Measurements from ENCODE around the gene SPC24. TPM values are rescaled to one million over a fixed set of nuclear protein-coding genes. Genes with fewer than 3 reads are reported as not detected.

SPC24 gene
- total RNA-seq, 2 donors from 2014 or later = 1.2 to 5.7 TPM

DNA sequence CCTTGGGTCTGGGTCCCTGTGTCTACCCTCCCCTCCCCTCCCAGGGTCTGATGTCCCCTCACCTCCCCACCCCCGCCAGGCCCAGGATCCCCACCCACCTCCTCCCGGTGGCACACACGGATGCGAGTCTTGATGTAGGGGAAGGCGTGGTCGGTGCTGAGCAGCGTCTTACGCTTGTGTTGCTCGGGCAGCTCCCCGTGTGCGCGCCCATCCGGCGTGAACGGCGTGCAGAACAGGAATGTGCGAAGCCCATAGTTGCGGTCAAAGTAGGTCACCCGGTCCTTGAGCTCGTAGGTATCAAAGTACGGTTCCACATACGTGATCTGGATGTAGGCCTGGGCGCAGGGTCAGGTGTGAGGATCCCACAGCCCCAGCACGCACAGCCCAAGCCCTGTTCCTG, 46.2 kb upstream of the SPC24 start:
- H3K36me3 ChIP-seq = peaks cover 12% of the 10 kb centered on the region
- no peak for DNase-seq (ENCODE audit: low spot score)
- peaks cover 0 to 49% of the 10 kb centered on the region in 2 donors for H3K4me1 ChIP-seq
- H3K4me3 ChIP-seq = no peak overlapping the region
- no peaks in the 10 kb centered on the region for H3K27me3 ChIP-seq
- TF ChIP-seq, protein P1, sequence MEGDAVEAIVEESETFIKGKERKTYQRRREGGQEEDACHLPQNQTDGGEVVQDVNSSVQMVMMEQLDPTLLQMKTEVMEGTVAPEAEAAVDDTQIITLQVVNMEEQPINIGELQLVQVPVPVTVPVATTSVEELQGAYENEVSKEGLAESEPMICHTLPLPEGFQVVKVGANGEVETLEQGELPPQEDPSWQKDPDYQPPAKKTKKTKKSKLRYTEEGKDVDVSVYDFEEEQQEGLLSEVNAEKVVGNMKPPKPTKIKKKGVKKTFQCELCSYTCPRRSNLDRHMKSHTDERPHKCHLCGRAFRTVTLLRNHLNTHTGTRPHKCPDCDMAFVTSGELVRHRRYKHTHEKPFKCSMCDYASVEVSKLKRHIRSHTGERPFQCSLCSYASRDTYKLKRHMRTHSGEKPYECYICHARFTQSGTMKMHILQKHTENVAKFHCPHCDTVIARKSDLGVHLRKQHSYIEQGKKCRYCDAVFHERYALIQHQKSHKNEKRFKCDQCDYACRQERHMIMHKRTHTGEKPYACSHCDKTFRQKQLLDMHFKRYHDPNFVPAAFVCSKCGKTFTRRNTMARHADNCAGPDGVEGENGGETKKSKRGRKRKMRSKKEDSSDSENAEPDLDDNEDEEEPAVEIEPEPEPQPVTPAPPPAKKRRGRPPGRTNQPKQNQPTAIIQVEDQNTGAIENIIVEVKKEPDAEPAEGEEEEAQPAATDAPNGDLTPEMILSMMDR (IDR thresholded peaks at IDR 0.05) = no peak
- no peaks in the 10 kb centered on the region for H3K9me3 ChIP-seq
- peak overlapping the region; percentile 95 to 96 for H3K27ac ChIP-seq

DNA sequence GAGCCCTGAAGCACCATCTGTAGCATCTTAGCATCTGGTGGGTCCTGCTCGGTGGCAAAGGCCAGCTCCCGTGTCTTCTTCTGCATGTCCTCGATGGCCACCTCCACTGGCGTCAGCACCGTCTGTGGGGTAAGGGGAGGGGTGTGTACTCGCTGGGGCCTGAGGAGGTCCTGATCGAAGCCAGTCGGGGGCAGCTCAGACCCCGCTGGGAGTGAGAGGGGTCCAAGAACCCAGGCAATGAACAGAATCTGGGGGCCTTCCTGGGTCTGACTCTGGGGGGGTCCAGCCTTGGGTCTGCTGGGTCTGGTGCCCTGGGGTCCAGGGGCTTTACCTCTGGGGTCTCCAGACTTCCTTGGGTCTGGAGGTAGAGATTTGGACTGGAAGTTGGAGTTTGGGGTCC, 45.3 kb upstream of the SPC24 start:
- Histone ChIP-seq H3K27me3 (no peaks in the 10 kb centered on the region), H3K9me3 (no peaks in the 10 kb centered on the region), H3K36me3 (peaks cover 12% of the 10 kb centered on the region), H3K27ac (peak overlapping the region; percentile 95 to 96), H3K4me1 (peaks cover 0 to 57% of the 10 kb centered on the region in 2 donors), H3K4me3 (no peak overlapping the region)
- TF ChIP-seq, protein P1 (IDR thresholded peaks at IDR 0.05) = no peak
- DNase-seq (ENCODE audit: low spot score) = no peak

DNA sequence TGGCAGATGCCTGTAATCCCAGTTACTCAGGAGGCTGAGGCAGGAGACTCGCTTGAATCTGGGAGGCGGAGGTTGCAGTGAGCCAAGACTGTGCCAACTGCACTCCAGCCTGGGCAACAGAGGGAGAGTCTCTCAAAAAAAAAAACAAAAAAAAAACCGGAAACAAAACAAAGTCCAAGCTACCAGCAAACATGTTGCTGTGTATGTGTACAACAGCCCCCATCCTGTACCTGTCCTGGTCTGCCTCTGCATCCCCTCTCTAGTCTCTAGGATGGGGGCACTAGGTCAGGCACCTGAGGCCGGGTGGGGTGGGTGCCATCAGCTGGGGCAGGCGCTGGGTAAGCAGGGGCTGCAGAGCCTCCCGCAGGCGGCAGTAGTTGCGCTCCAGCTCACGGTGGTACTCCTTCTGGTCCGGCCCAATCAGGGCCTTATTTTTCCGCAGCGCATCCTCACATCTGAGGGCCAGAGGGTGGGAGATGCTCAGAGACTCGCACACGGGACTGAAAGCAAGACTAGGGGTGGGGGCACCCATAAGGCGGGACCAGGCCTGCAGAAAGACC, 44.5 kb upstream of the SPC24 start:
- TF ChIP-seq, protein P1 (IDR thresholded peaks at IDR 0.05) = no peak
- Histone ChIP-seq H3K4me3 (no peak overlapping the region), H3K27me3 (no peaks in the 10 kb centered on the region), H3K4me1 (peaks cover 0 to 65% of the 10 kb centered on the region in 2 donors), H3K9me3 (no peaks in the 10 kb centered on the region), H3K36me3 (peaks cover 16% of the 10 kb centered on the region), H3K27ac (peak overlapping the region; percentile 95 to 96)
- no peak for DNase-seq (ENCODE audit: low spot score)

DNA sequence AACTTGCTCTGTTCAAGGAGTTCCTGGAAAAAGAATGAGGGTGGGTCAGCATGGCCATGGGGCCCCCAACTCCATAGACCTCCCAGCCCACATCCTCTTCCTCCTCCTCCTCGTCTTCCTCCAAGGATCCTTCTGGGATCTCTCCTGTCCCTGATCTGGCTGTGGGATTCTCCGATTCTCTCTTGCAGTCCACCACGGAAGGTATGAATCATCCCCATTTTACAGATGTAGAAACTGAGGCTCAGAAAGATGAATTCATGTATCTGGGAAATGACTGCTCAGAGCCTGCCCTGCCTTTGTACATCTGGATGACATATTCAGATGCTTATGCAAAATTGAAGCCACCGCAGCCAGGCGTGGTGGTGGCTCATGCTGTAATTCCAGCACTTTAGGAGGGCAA, 43.9 kb upstream of the SPC24 start:
- Histone ChIP-seq H3K27ac (peak overlapping the region; percentile 95 to 96), H3K27me3 (no peaks in the 10 kb centered on the region), H3K36me3 (peaks cover 16% of the 10 kb centered on the region), H3K4me3 (no peak overlapping the region), H3K4me1 (peaks cover 0 to 65% of the 10 kb centered on the region in 2 donors), H3K9me3 (no peaks in the 10 kb centered on the region)
- no peak for DNase-seq (ENCODE audit: low spot score)
- TF ChIP-seq, protein P1 (IDR thresholded peaks at IDR 0.05) = no peak

DNA sequence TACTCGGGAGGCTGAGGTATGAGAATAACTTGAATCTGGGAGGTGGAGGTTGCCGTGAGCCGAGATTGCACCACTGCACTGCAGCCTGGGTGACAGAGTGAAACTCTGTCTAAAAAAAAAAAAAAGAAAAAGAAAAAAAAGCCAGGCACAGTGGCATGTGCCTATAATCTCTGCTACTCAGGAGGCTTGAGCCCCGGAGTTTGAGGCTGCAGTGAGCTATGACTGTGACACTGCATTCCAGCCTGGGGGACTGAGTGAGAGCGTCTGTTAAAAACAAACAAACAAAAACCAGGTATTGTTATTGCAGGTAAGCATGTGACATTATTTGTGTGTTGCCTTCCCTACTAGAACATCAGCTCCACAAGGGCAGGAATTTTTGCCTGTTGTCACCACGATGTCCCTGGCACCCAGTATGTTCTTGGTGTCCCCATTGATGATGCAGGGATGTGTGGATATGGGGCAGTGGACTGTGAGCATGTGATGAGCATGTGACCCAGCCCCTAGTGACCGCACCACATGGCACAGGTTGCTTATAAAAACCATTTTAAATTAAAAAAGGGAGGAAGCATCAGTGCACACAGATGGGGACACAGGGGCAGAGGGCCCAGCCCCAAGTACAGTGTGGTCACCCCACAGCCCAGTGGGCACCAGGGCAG, 43.3 kb upstream of the SPC24 start:
- peak overlapping the region; percentile 95 to 96 for H3K27ac ChIP-seq

More for the DNA sequence above, 43.3 kb upstream of the SPC24 start:
- no peak for DNase-seq (ENCODE audit: low spot score)
- peaks cover 0 to 65% of the 10 kb centered on the region in 2 donors for H3K4me1 ChIP-seq
- peaks cover 22% of the 10 kb centered on the region for H3K36me3 ChIP-seq
- no peaks in the 10 kb centered on the region for H3K27me3 ChIP-seq
- H3K4me3 ChIP-seq = no peak overlapping the region
- H3K9me3 ChIP-seq = no peaks in the 10 kb centered on the region
- TF ChIP-seq, protein P1 (IDR thresholded peaks at IDR 0.05) = no peak

All from right atrium auricular region (tissue), 2 donors.